Left lung (tissue), 10 donors: ENCODE results near the gene KCNG2. TPM values are rescaled to one million over a fixed set of nuclear protein-coding genes. Genes with fewer than 3 reads are reported as not detected.

Source experiments
- ATAC-seq: fragments of 200-7000 bp; cut with Tn5 transposase; one replicate; pipeline ENCODE4 v1.9.1; 2020; ENCODE audit warnings: moderate library complexity
- DNase-seq, 4 donors: peaks; one replicate each; pipeline ENCODE4 v3.0.0-alpha.2; 2013 to 2020
- H3K27ac ChIP-seq, 2 donors: fragments of 200-600 bp; sonication (generic) in 1 of 2; one replicate each; pipeline versions ENCODE4 v1.5.0 to v1.8.0; 2020 to 2021
- H3K27me3 ChIP-seq, 2 donors: fragments of 200-600 bp; sonication (generic) in 1 of 2; one replicate each; pipeline versions ENCODE4 v1.5.0 to v1.8.0; 2020 to 2021
- H3K36me3 ChIP-seq, 2 donors: fragments of 200-600 bp; sonication (generic) in 1 of 2; one replicate each; pipeline versions ENCODE4 v1.5.0 to v1.8.0; 2020 to 2021
- H3K4me1 ChIP-seq, 2 donors: fragments of 200-600 bp; one replicate each; pipeline ENCODE4 v1.8.0; 2021
- H3K4me3 ChIP-seq, 2 donors: fragments of 200-600 bp; sonication (generic) in 1 of 2; one replicate each; pipeline versions ENCODE4 v1.5.0 to v1.8.0; 2020 to 2021; ENCODE audit warnings: mild to moderate bottlenecking in 1 of 2
- H3K9me3 ChIP-seq, 2 donors: fragments of 200-600 bp; sonication (generic) in 1 of 2; one replicate each; pipeline versions ENCODE4 v1.5.0 to v1.8.0; 2020 to 2021
- CTCF ChIP-seq, 2 donors: fragments of 200-600 bp; sonication (generic) in 1 of 2; IDR thresholded peaks; one replicate each; pipeline versions ENCODE4 v1.5.0 to v1.8.0; 2021; ENCODE audit warnings: antibody characterized with exemption in 2 of 2
- intact Hi-C, 2 donors: fragments of 100-400 bp; cut with DNase I; formaldehyde crosslinking; loops; one replicate each; pipeline versions ENCODE4 v1.11.2 to v1.14.2; 2022
- polyA plus RNA-seq, 6 donors: library from polyadenylated mRNA; unstranded; fragments of 120-200 nt; gene quantifications; one replicate each; pipeline ENCODE4 v1.2.1, GENCODE V29; 2013; ENCODE audit not compliant: insufficient read length in 6 of 6
- total RNA-seq, 2 donors: library from RNA; stranded (reverse); fragmentation: NEBNext Ultra II Directional; extraction: Animal tissue kit (Norgen Biotek cat#: 25700); gene quantifications; one replicate each; pipeline ENCODE4 v1.2.1, GENCODE V29; 2021
- donor health status: DM: no; HTN: yes; CAD: no.
- donor health status: DM: no; HTN: no; CAD: no.

Gene KCNG2
- total and polyA plus RNA-seq, 8 donors: 0.17 to 1.1 (median 0.31) TPM

GRCh38 chr18:79905389-79905911 lies 107.7 kb downstream of the KCNG2 start:
- DNase-seq: peak in 1 of 4 donors; percentile 40
- TF ChIP-seq CTCF (IDR thresholded peaks at IDR 0.05): no peak
- H3K27ac ChIP-seq: no peak overlapping the region
- no peaks in the 10 kb centered on the region for H3K27me3 ChIP-seq
- ATAC-seq: peak; percentile 57
- peaks cover 0 to 34% of the 10 kb centered on the region in 2 donors for H3K36me3 ChIP-seq
- intact Hi-C loops: no loop called here
- no peaks in the 10 kb centered on the region for H3K4me1 ChIP-seq
- peaks cover 0 to 30% of the 10 kb centered on the region in 2 donors for H3K9me3 ChIP-seq
- H3K4me3 ChIP-seq: no peak overlapping the region

- DNase-seq: no peak
- intact Hi-C loops: no loop called here
- H3K4me1 ChIP-seq: no peaks in the 10 kb centered on the region
- peaks cover 0 to 24% of the 10 kb centered on the region in 2 donors for H3K9me3 ChIP-seq
- H3K4me3 ChIP-seq: no peak overlapping the region
- no peak for ATAC-seq
- peaks cover 0 to 34% of the 10 kb centered on the region in 2 donors for H3K36me3 ChIP-seq
- H3K27ac ChIP-seq: no peak overlapping the region
- no peaks in the 10 kb centered on the region for H3K27me3 ChIP-seq
- TF ChIP-seq CTCF (IDR thresholded peaks at IDR 0.05): no peak
Measured at GRCh38 chr18:79905993-79906392, 108.3 kb downstream of the KCNG2 start.

- TF ChIP-seq CTCF (IDR thresholded peaks at IDR 0.05): no peak
- Histone ChIP-seq H3K9me3 (peaks cover 0 to 17% of the 10 kb centered on the region in 2 donors), H3K27ac (no peak overlapping the region), H3K4me3 (no peak overlapping the region), H3K36me3 (peaks cover 0 to 34% of the 10 kb centered on the region in 2 donors), H3K27me3 (no peaks in the 10 kb centered on the region), H3K4me1 (no peaks in the 10 kb centered on the region)
- no peak for DNase-seq
- ATAC-seq: no peak
- intact Hi-C loops: no loop called here
Measured at GRCh38 chr18:79906706-79907105, 109.0 kb downstream of the KCNG2 start.

GRCh38 chr18:79910563-79911343 lies 113.0 kb downstream of the KCNG2 start:
- Histone ChIP-seq H3K4me1 (no peaks in the 10 kb centered on the region), H3K27me3 (no peaks in the 10 kb centered on the region), H3K27ac (no peak overlapping the region), H3K36me3 (peaks cover 0 to 34% of the 10 kb centered on the region in 2 donors), H3K4me3 (no peak overlapping the region), H3K9me3 (no peaks in the 10 kb centered on the region)
- ATAC-seq (no peak), DNase-seq (no peak)
- intact Hi-C loops: no loop called here
- TF ChIP-seq CTCF (IDR thresholded peaks at IDR 0.05): no peak
